ENCODE results near the gene ACTR1B.
"Not testable (repeated sequence)": the region's sequence is repeated elsewhere in the genome, so short reads cannot be mapped to it uniquely, and the experiment has no call there.

ACTR1B gene

DNA sequence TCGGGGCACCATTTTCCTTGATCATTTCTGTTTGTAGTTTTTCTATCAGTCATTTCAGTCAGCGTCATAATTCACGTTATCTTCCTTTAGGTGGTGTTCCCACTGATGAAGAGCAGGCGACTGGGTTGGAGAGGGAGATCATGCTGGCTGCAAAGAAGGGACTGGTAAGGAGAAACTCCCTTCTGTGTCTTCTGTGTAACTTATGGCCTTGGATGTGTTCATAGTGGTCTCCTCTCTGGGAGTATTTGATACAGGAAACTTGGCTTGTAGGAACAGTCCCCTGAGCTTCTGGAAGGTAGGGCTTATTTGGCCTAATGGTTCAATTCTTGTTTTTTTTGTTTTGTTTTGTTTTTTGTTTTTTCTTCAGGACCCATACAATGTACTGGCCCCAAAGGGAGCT, 16.9 kb downstream of the ACTR1B start:
- DNase-seq = no peak
- H3K4me1 ChIP-seq (ENCODE audit: control insufficient read depth, low read depth, low read length) = peaks cover 2% of the 10 kb centered on the region
- no peak overlapping the region for H4K5ac ChIP-seq (ENCODE audit: low read length)
- H3K4ac ChIP-seq (ENCODE audit: low read depth, low read length) = no peak overlapping the region
- peaks cover 4% of the 10 kb centered on the region for H3K79me1 ChIP-seq (ENCODE audit: low read length)
- no peak overlapping the region for H2AK5ac ChIP-seq (ENCODE audit: low read length)
- H3K36me3 ChIP-seq (ENCODE audit: control insufficient read depth, insufficient read depth, low read length) = peaks cover 9% of the 10 kb centered on the region
- no peak overlapping the region for H3K27ac ChIP-seq (ENCODE audit: low read depth, low read length)
- H2BK15ac ChIP-seq (replicated peaks; ENCODE audit: low read depth) = no peak overlapping the region
- H2BK5ac ChIP-seq (ENCODE audit: low read length) = no peak overlapping the region
- H3K9ac ChIP-seq (ENCODE audit: low read length) = peak overlapping the region; percentile 44
- WGBS (ENCODE audit: extremely low coverage, insufficient coverage, low lambda C conversion rate) = no CpG with 5 or more reads among the region's 4 CpGs
- H3K23ac ChIP-seq (ENCODE audit: low read length) = no peak overlapping the region
- H3K27me3 ChIP-seq (ENCODE audit: insufficient read depth, low read length, poor library complexity) = no peaks in the 10 kb centered on the region
- peaks cover 8% of the 10 kb centered on the region for H3K79me2 ChIP-seq (ENCODE audit: control insufficient read depth, insufficient read depth, low read length)
- H3K18ac ChIP-seq (ENCODE audit: low read length) = no peak overlapping the region
- peak overlapping the region; percentile 36 for H3K4me2 ChIP-seq (ENCODE audit: low read length)
- H4K8ac ChIP-seq (ENCODE audit: low read depth, low read length) = no peak overlapping the region
- peak overlapping the region; percentile 10 for H3K56ac ChIP-seq (ENCODE audit: low read length)
- no peak overlapping the region for H2BK120ac ChIP-seq (ENCODE audit: low read depth, low read length)
- H3K4me3 ChIP-seq (ENCODE audit: low read length) = no peak overlapping the region

DNA sequence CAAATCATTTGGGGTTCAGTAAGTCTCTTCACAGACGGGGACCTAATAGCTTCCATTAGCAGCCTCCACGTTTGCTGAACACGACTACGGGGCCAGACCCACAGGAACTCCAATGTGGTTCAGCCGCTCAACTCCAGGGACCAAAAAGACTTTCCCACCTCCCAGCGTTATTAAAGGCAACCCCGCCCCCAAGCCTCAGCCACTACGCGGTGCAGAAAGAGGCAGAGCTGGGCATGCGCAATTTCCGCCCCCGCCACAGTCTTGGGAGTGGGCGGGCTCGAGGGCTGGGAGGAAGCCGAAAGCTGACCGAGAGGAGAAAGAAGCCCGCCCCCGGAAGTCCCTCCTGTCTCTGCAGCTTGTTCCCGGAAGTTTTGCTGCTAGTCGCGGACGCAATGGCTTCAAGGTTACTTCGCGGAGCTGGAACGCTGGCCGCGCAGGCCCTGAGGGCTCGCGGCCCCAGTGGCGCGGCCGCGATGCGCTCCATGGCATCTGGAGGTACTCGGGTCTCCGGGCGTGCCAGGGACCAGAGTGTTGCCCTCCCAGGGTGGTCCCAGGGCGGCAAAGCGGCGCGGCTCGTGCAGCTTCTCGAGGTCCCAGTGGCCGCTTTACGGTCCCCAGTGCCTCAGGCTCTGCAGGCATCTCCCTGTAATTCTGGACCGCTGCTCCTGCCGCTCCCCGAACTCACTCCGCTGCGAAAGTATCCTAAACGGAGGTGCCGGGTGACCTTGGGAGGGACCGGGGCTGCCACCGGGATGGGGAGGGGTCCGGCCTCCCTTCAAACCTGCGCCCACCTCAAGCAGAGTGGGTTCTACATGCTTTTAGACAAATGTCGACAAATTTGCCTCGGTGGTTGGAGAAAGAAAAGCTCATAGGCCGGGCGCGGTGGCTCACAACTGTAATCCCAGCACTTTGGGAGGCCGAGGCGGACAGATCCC, 17.9 kb downstream of the ACTR1B start, which contains the start of gene COX5B:
Gene COX5B (plus strand): TSS at position 368 of the 935 bp plus-strand sequence. CDS start 25 bp downstream, at position 393.
- Histone ChIP-seq H3K4me3 (ENCODE audit: low read length) (peak within 1 kb of the TSS; percentile 72), H2BK120ac (ENCODE audit: low read depth, low read length) (no peak within 1 kb of the TSS), H3K4ac (ENCODE audit: low read depth, low read length) (peak within 1 kb of the TSS; percentile 77), H4K8ac (ENCODE audit: low read depth, low read length) (peak within 1 kb of the TSS; percentile 57), H3K4me1 (ENCODE audit: control insufficient read depth, low read depth, low read length) (peaks cover 2% of the 10 kb centered on the region), H2AK5ac (ENCODE audit: low read length) (peak within 1 kb of the TSS; percentile 73), H3K56ac (ENCODE audit: low read length) (peak within 1 kb of the TSS; percentile 92), H3K79me2 (ENCODE audit: control insufficient read depth, insufficient read depth, low read length) (peaks cover 8% of the 10 kb centered on the region), H3K9ac (ENCODE audit: low read length) (peak within 1 kb of the TSS; percentile 84), H3K27ac (ENCODE audit: low read depth, low read length) (peak within 1 kb of the TSS; percentile 72), H3K4me2 (ENCODE audit: low read length) (peak within 1 kb of the TSS; percentile 96), H3K18ac (ENCODE audit: low read length) (peak within 1 kb of the TSS; percentile 61), H3K79me1 (ENCODE audit: low read length) (peaks cover 4% of the 10 kb centered on the region), H3K36me3 (ENCODE audit: control insufficient read depth, insufficient read depth, low read length) (peaks cover 9% of the 10 kb centered on the region), H2BK15ac (replicated peaks; ENCODE audit: low read depth) (no peak within 1 kb of the TSS), H3K23ac (ENCODE audit: low read length) (peak within 1 kb of the TSS; percentile 48), H3K27me3 (ENCODE audit: insufficient read depth, low read length, poor library complexity) (no peaks in the 10 kb centered on the region), H4K5ac (ENCODE audit: low read length) (peak within 1 kb of the TSS; percentile 10), H2BK5ac (ENCODE audit: low read length) (peak within 1 kb of the TSS; percentile 69)
- DNase-seq = peak; percentile 99
- no CpG with 5 or more reads among the region's 63 CpGs for WGBS (ENCODE audit: extremely low coverage, insufficient coverage, low lambda C conversion rate)

GRCh38 chr2:97645112-97645694, 18.6 kb downstream of the ACTR1B start:
- no CpG with 5 or more reads among the region's 19 CpGs for WGBS (ENCODE audit: extremely low coverage, insufficient coverage, low lambda C conversion rate)
- Histone ChIP-seq H4K5ac (ENCODE audit: low read length) (peak overlapping the region; percentile 10), H3K9ac (ENCODE audit: low read length) (peak overlapping the region; percentile 84), H2BK5ac (ENCODE audit: low read length) (peak overlapping the region; percentile 69), H3K4me1 (ENCODE audit: control insufficient read depth, low read depth, low read length) (peaks cover 2% of the 10 kb centered on the region), H3K36me3 (ENCODE audit: control insufficient read depth, insufficient read depth, low read length) (peaks cover 9% of the 10 kb centered on the region), H4K8ac (ENCODE audit: low read depth, low read length) (no peak overlapping the region), H3K4me3 (ENCODE audit: low read length) (peak overlapping the region; percentile 56), H2AK5ac (ENCODE audit: low read length) (peak overlapping the region; percentile 73), H3K4ac (ENCODE audit: low read depth, low read length) (no peak overlapping the region), H3K4me2 (ENCODE audit: low read length) (peak overlapping the region; percentile 96), H3K56ac (ENCODE audit: low read length) (peak overlapping the region; percentile 92), H3K79me2 (ENCODE audit: control insufficient read depth, insufficient read depth, low read length) (peaks cover 8% of the 10 kb centered on the region), H3K23ac (ENCODE audit: low read length) (peak overlapping the region; percentile 48), H3K27ac (ENCODE audit: low read depth, low read length) (peak overlapping the region; percentile 72), H2BK120ac (ENCODE audit: low read depth, low read length) (no peak overlapping the region), H2BK15ac (replicated peaks; ENCODE audit: low read depth) (no peak overlapping the region), H3K18ac (ENCODE audit: low read length) (peak overlapping the region; percentile 44), H3K27me3 (ENCODE audit: insufficient read depth, low read length, poor library complexity) (no peaks in the 10 kb centered on the region), H3K79me1 (ENCODE audit: low read length) (peaks cover 4% of the 10 kb centered on the region)
- peak; percentile 58 for DNase-seq

DNA sequence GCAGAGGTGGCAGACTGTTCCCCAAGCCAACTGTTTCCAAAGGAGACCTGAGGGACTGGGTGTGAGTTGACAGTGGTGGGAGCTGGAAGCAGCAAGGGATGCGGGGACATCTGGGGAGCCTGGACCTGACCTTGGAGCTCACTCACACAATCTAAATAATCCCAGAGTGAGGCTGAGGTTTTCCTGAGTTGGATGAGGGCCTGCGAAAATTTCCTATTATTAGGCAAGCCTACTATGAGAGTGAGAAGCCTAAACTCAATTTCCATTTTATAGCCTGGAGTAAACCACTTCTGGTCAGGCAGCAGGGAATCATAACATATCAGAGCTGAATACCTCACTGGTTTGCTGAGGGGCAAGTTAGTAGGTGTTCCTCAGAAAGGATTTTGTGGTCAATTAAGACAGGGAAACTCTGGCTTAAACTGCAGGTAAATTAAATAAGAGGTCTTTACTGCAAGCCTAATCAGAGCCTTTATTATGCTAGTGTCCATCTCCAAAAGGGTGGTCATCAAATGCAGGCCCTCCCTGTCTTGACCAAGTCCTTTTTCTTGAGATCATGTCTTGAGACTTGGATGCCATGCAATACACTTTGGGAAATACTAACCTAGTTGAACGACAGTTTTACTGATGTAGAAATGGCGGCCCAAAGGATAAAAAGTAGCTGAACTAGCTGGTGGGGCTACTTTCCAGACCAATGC, 19.7 kb downstream of the ACTR1B start:
- H3K4me3 ChIP-seq (ENCODE audit: low read length) = no peak overlapping the region
- no peak overlapping the region for H3K23ac ChIP-seq (ENCODE audit: low read length)
- no peaks in the 10 kb centered on the region for H3K27me3 ChIP-seq (ENCODE audit: insufficient read depth, low read length, poor library complexity)
- no peak overlapping the region for H3K18ac ChIP-seq (ENCODE audit: low read length)
- no peak overlapping the region for H3K56ac ChIP-seq (ENCODE audit: low read length)
- H3K36me3 ChIP-seq (ENCODE audit: control insufficient read depth, insufficient read depth, low read length) = peaks cover 9% of the 10 kb centered on the region
- H4K5ac ChIP-seq (ENCODE audit: low read length) = no peak overlapping the region
- H3K79me2 ChIP-seq (ENCODE audit: control insufficient read depth, insufficient read depth, low read length) = peaks cover 8% of the 10 kb centered on the region
- no peak overlapping the region for H3K4me2 ChIP-seq (ENCODE audit: low read length)
- H2BK15ac ChIP-seq (replicated peaks; ENCODE audit: low read depth) = no peak overlapping the region
- H3K4me1 ChIP-seq (ENCODE audit: control insufficient read depth, low read depth, low read length) = peaks cover 2% of the 10 kb centered on the region
- no peak overlapping the region for H4K8ac ChIP-seq (ENCODE audit: low read depth, low read length)
- no CpG with 5 or more reads among the region's 4 CpGs for WGBS (ENCODE audit: extremely low coverage, insufficient coverage, low lambda C conversion rate)
- no peak overlapping the region for H2BK120ac ChIP-seq (ENCODE audit: low read depth, low read length)
- H3K9ac ChIP-seq (ENCODE audit: low read length) = no peak overlapping the region
- no peak overlapping the region for H2BK5ac ChIP-seq (ENCODE audit: low read length)
- H3K4ac ChIP-seq (ENCODE audit: low read depth, low read length) = no peak overlapping the region
- DNase-seq = no peak
- peaks cover 4% of the 10 kb centered on the region for H3K79me1 ChIP-seq (ENCODE audit: low read length)
- H3K27ac ChIP-seq (ENCODE audit: low read depth, low read length) = no peak overlapping the region
- no peak overlapping the region for H2AK5ac ChIP-seq (ENCODE audit: low read length)

DNA sequence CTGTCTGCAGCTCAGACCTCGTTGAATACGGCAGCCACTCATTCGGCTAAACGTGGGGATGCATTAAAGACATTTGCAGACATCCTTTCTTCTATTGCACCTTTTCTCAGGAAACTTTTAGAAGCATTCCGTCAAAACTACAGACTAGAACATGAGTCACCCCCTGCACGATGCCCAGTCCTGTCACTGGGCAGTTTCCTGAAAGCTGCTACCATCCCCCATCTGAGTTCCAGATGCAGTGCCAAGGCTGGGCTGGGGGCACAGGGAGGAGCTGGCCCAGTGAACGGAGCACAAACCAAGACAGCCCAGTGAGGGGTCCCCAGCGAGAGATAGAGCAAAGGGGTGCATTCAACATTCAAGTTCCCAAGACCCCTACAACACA, 37.8 kb downstream of the ACTR1B start:
- not testable (repeated sequence) for H4K5ac ChIP-seq (ENCODE audit: low read length); H3K79me2 ChIP-seq (ENCODE audit: control insufficient read depth, insufficient read depth, low read length); H3K4ac ChIP-seq (ENCODE audit: low read depth, low read length); H3K79me1 ChIP-seq (ENCODE audit: low read length); H3K27ac ChIP-seq (ENCODE audit: low read depth, low read length); H3K36me3 ChIP-seq (ENCODE audit: control insufficient read depth, insufficient read depth, low read length); DNase-seq; H3K56ac ChIP-seq (ENCODE audit: low read length); H3K4me2 ChIP-seq (ENCODE audit: low read length); H2BK5ac ChIP-seq (ENCODE audit: low read length); H3K4me1 ChIP-seq (ENCODE audit: control insufficient read depth, low read depth, low read length); H3K9ac ChIP-seq (ENCODE audit: low read length); H4K8ac ChIP-seq (ENCODE audit: low read depth, low read length); H2BK120ac ChIP-seq (ENCODE audit: low read depth, low read length); H3K18ac ChIP-seq (ENCODE audit: low read length); H2AK5ac ChIP-seq (ENCODE audit: low read length); H2BK15ac ChIP-seq (replicated peaks; ENCODE audit: low read depth); H3K27me3 ChIP-seq (ENCODE audit: insufficient read depth, low read length, poor library complexity); H3K4me3 ChIP-seq (ENCODE audit: low read length); H3K23ac ChIP-seq (ENCODE audit: low read length)
- no CpG with 5 or more reads among the region's 8 CpGs for whole genome bisulfite sequencing (ENCODE audit: extremely low coverage, insufficient coverage, low lambda C conversion rate)
